H9 (cell line): ENCODE measurements around the gene TMEM171. TPM values are rescaled to one million over a fixed set of nuclear protein-coding genes. Genes with fewer than 3 reads are reported as not detected.

Experiments
- DNase-seq: peaks from one replicate; pipeline ENCODE4 v3.0.0-alpha.2; 2017
- H2AFZ ChIP-seq: one replicate; pipeline ENCODE4 v1.6.1; 2013; ENCODE audit warnings: mild to moderate bottlenecking, low read length, control low read depth, moderate library complexity
- H2AK5ac ChIP-seq: 2 replicates; pipeline ENCODE4 v1.6.1; 2013; ENCODE audit warnings: low read length, control low read depth, mixed read lengths; ENCODE audit not compliant: insufficient read length
- H2BK120ac ChIP-seq: one replicate; pipeline ENCODE4 v1.6.1; 2013; ENCODE audit warnings: low read depth, mild to moderate bottlenecking, low read length, control low read depth, inconsistent platforms; ENCODE audit not compliant: poor library complexity, severe bottlenecking
- H2BK12ac ChIP-seq: 2 replicates; pipeline ENCODE4 v1.6.1; 2013; ENCODE audit warnings: low read length, control low read depth, mixed read lengths, low read depth; ENCODE audit not compliant: insufficient read length
- H2BK15ac ChIP-seq: 2 replicates; pipeline ENCODE4 v1.6.1; 2013; ENCODE audit warnings: low read depth, low read length, control low read depth
- H2BK20ac ChIP-seq: one replicate; pipeline ENCODE4 v1.6.1; 2013; ENCODE audit warnings: low read depth, mild to moderate bottlenecking, low read length, control low read depth, inconsistent platforms; ENCODE audit not compliant: poor library complexity, severe bottlenecking
- H2BK5ac ChIP-seq: 2 replicates; pipeline ENCODE4 v1.6.1; 2013; ENCODE audit warnings: low read length, control low read depth, mixed read lengths; ENCODE audit not compliant: insufficient read length
- H3K14ac ChIP-seq: 2 replicates; pipeline ENCODE4 v1.6.1; 2013; ENCODE audit warnings: low read length, control low read depth; ENCODE audit not compliant: insufficient read depth
- H3K18ac ChIP-seq: 2 replicates; pipeline ENCODE4 v1.6.1; 2013; ENCODE audit warnings: low read depth, mild to moderate bottlenecking, mixed read lengths, low read length, control low read depth; ENCODE audit not compliant: insufficient read length
- H3K23ac ChIP-seq: 2 replicates; pipeline ENCODE4 v1.6.1; 2013; ENCODE audit warnings: low read length, control low read depth, mixed read lengths, low read depth; ENCODE audit not compliant: insufficient read length
- H3K23me2 ChIP-seq: 2 replicates; pipeline ENCODE4 v1.6.1; 2013; ENCODE audit warnings: low read depth, mild to moderate bottlenecking, mixed read lengths, low read length, control low read depth; ENCODE audit not compliant: insufficient read length, poor library complexity, severe bottlenecking
- H3K27ac ChIP-seq: 2 replicates; pipeline ENCODE4 v1.5.1; 2013; ENCODE audit warnings: low read length, control low read depth, mixed read lengths, low read depth; ENCODE audit not compliant: insufficient read length
- H3K27me3 ChIP-seq: 2 replicates; pipeline ENCODE4 v1.6.1; 2013; ENCODE audit warnings: low read length, control low read depth, inconsistent platforms; ENCODE audit not compliant: insufficient read depth
- H3K4ac ChIP-seq: 2 replicates; pipeline ENCODE4 v1.6.1; 2013; ENCODE audit warnings: low read depth, mild to moderate bottlenecking, control low read depth, inconsistent platforms, low read length, moderate library complexity
- H3K4me1 ChIP-seq: 2 replicates; pipeline ENCODE4 v1.6.1; 2013; ENCODE audit warnings: low read length, control low read depth, inconsistent platforms; ENCODE audit not compliant: insufficient read depth
- H3K4me2 ChIP-seq: 2 replicates; pipeline ENCODE4 v1.6.1; 2013; ENCODE audit warnings: low read length, control low read depth, mixed read lengths; ENCODE audit not compliant: insufficient read length, insufficient read depth
- H3K56ac ChIP-seq: 2 replicates; pipeline ENCODE4 v1.6.1; 2013; ENCODE audit warnings: low read depth, mild to moderate bottlenecking, mixed read lengths, low read length, control low read depth; ENCODE audit not compliant: insufficient read length
- H3K79me1 ChIP-seq: 2 replicates; pipeline ENCODE4 v1.6.1; 2013; ENCODE audit warnings: low read depth, mild to moderate bottlenecking, moderate library complexity, low read length, control low read depth, inconsistent platforms; ENCODE audit not compliant: insufficient read depth, poor library complexity, severe bottlenecking
- H3K79me2 ChIP-seq: 2 replicates; pipeline ENCODE4 v1.6.1; 2013; ENCODE audit warnings: low read length, control low read depth, inconsistent platforms; ENCODE audit not compliant: insufficient read depth
- H3K9ac ChIP-seq: 2 replicates; pipeline ENCODE4 v1.6.1; 2013; ENCODE audit warnings: low read length, control low read depth, mixed read lengths; ENCODE audit not compliant: insufficient read length; ENCODE audit errors: extremely low read depth
- H3K9me3 ChIP-seq: one replicate; pipeline ENCODE4 v1.6.1; 2013; ENCODE audit warnings: low read depth, low read length, inconsistent platforms; ENCODE audit not compliant: control insufficient read depth
- H3T11ph ChIP-seq: one replicate; pipeline ENCODE4 v1.6.1; 2013; ENCODE audit warnings: mild to moderate bottlenecking, low read length, control low read depth, inconsistent platforms
- H4K20me1 ChIP-seq: one replicate; pipeline ENCODE4 v1.6.1; 2013; ENCODE audit not compliant: control insufficient read depth, insufficient read length, insufficient read depth
- H4K5ac ChIP-seq: 2 replicates; pipeline ENCODE4 v1.6.1; 2013; ENCODE audit warnings: low read depth, mild to moderate bottlenecking, mixed read lengths, low read length, control low read depth; ENCODE audit not compliant: insufficient read length
- H4K8ac ChIP-seq: replicated peaks from 2 replicates; pipeline ENCODE4 v1.6.1; 2013; ENCODE audit warnings: low read length, control low read depth, mixed read lengths, low read depth; ENCODE audit not compliant: insufficient read length
- H4K91ac ChIP-seq: 2 replicates; pipeline ENCODE4 v1.6.1; 2013; ENCODE audit warnings: low read depth, mild to moderate bottlenecking, moderate library complexity, mixed read lengths, low read length, control low read depth; ENCODE audit not compliant: insufficient read length
- H3K27ac Mint-ChIP-seq, 3 experiments: 2 replicates in 2 of 3; 3 replicates in 1 of 3; pipeline ENCODE4 v1.8.0; 2020 to 2021; ENCODE audit warnings: mixed read lengths in 3 of 3, mild to moderate bottlenecking in 1 of 3, moderate library complexity in 1 of 3
- H3K27me3 Mint-ChIP-seq: 2 replicates; pipeline ENCODE4 v1.8.0; 2021; ENCODE audit warnings: low read depth, mild to moderate bottlenecking, moderate library complexity, mixed read lengths
- H3K36me3 Mint-ChIP-seq, 3 experiments: 2 replicates in 2 of 3; 3 replicates in 1 of 3; pipeline ENCODE4 v1.8.0; 2020 to 2021; ENCODE audit warnings: low read depth in 3 of 3, mixed read lengths in 3 of 3; ENCODE audit not compliant: insufficient read depth in 1 of 3
- H3K4me1 Mint-ChIP-seq, 2 experiments: 2 replicates each; pipeline ENCODE4 v1.8.0; 2020; ENCODE audit warnings: mixed read lengths in 2 of 2
- H3K4me3 Mint-ChIP-seq, 2 experiments: 2 replicates in 1 of 2; 3 replicates in 1 of 2; pipeline ENCODE4 v1.8.0; 2020 to 2021; ENCODE audit warnings: mild to moderate bottlenecking in 2 of 2, mixed read lengths in 2 of 2, moderate library complexity in 1 of 2
- H3K9me3 Mint-ChIP-seq, 2 experiments: 2 replicates in 1 of 2; 3 replicates in 1 of 2; pipeline ENCODE4 v1.8.0; 2020; ENCODE audit warnings: mild to moderate bottlenecking in 2 of 2, mixed read lengths in 2 of 2, moderate library complexity in 1 of 2
- CTCF ChIP-seq: fragments of 200-600 bp; sonication (generic); conservative IDR thresholded peaks from 3 replicates; pipeline ENCODE4 v1.8.0; 2021; ENCODE audit warnings: antibody characterized with exemption, mild to moderate bottlenecking
- WGBS: extraction: QIAGEN DNeasy Blood & Tissue Kit; methylation state at CpG from one replicate; pipeline ENCODE4 v1.1.7; 2013; ENCODE audit warnings: missing lambda C conversion rate, low lambda C conversion rate, mixed read lengths; ENCODE audit not compliant: insufficient read length; ENCODE audit errors: extremely low coverage; 5-methylcytosine and 5-hydroxymethylcytosine counted together
- total RNA-seq: library from RNA; stranded (reverse); gene quantifications from 2 replicates; pipeline ENCODE4 v1.2.1, GENCODE V29; 2021

Gene TMEM171
- total RNA-seq, 1 experiment from 2014 or later, result 0.42 TPM

GRCh38 chr5:73132759-73133158, 12.4 kb downstream of the TMEM171 start:
- Histone ChIP-seq H3K23ac (no peak overlapping the region), H3K56ac (no peak overlapping the region), H3K4ac (no peak overlapping the region), H3K27ac (no peak overlapping the region), H3K9me3 (no peaks in the 10 kb centered on the region), H2BK5ac (no peak overlapping the region), H2BK20ac (no peak overlapping the region), H4K91ac (no peak overlapping the region), H3K9ac (no peak overlapping the region), H3K4me2 (no peak overlapping the region), H3T11ph (no peak overlapping the region), H3K79me2 (no peaks in the 10 kb centered on the region), H3K79me1 (no peaks in the 10 kb centered on the region), H3K27me3 (no peaks in the 10 kb centered on the region), H2BK12ac (no peak overlapping the region), H3K23me2 (no peaks in the 10 kb centered on the region), H3K18ac (no peak overlapping the region), H2AFZ (no peak overlapping the region), H2BK15ac (no peak overlapping the region), H3K14ac (no peak overlapping the region), H2BK120ac (no peak overlapping the region), H4K8ac (no peak overlapping the region), H3K4me1 (peaks cover 5% of the 10 kb centered on the region), H4K20me1 (no peaks in the 10 kb centered on the region), H2AK5ac (no peak overlapping the region), H4K5ac (no peak overlapping the region)
- no CpG with 5 or more reads among the region's 2 CpGs for WGBS
- no peak for TF ChIP-seq CTCF
- Mint-ChIP-seq H3K36me3 (peaks cover 0 to 2% (median 0%) of the 10 kb centered on the region in 3 experiments; a peak in 1 of 7 replicates), H3K4me1 (peaks cover 27 to 34% of the 10 kb centered on the region in 2 experiments), H3K9me3 (no peaks in the 10 kb centered on the region; a peak in 1 of 5 replicates), H3K4me3 (no peak overlapping the region), H3K27me3 (peaks cover 5% of the 10 kb centered on the region), H3K27ac (no peak overlapping the region)
- no peak for DNase-seq
